ENCODE results near the gene ANKRD55. TPM values are rescaled to one million over a fixed set of nuclear protein-coding genes. Genes with fewer than 3 reads are reported as not detected.
"Not testable (repeated sequence)": the region's sequence is repeated elsewhere in the genome, so short reads cannot be mapped to it uniquely, and the experiment has no call there.

ANKRD55 gene
- total RNA-seq, 2 donors from 2014 or later: not detected

GRCh38 chr5:56212130-56212879 lies 20.8 kb downstream of the ANKRD55 start:
- Histone ChIP-seq H3K36me3 (no peaks in the 10 kb centered on the region), H3K9me3 (no peaks in the 10 kb centered on the region), H3K4me1 (no peaks in the 10 kb centered on the region), H3K27ac (no peak overlapping the region), H3K4me3 (no peak overlapping the region), H3K27me3 (no peaks in the 10 kb centered on the region), H3K9ac (ENCODE audit: low read depth in 2 of 2, low read length in 2 of 2) (no peak overlapping the region)
- intact Hi-C loops (cut with DNase I): loop anchor here (10.0 kb wide), 1 partner anchor 388 kb away; no protein-coding TSS in a partner anchor
- no peak for DNase-seq
- TF ChIP-seq CTCF (IDR thresholded peaks at IDR 0.05): no peak

GRCh38 chr5:56211298-56211865 lies 21.7 kb downstream of the ANKRD55 start:
- Histone ChIP-seq H3K36me3 (no peaks in the 10 kb centered on the region), H3K4me3 (no peak overlapping the region), H3K4me1 (no peaks in the 10 kb centered on the region), H3K27ac (no peak overlapping the region), H3K9me3 (no peaks in the 10 kb centered on the region), H3K27me3 (no peaks in the 10 kb centered on the region), H3K9ac (ENCODE audit: low read depth in 2 of 2, low read length in 2 of 2) (no peak overlapping the region)
- intact Hi-C loops (cut with DNase I): loop anchor here (10.0 kb wide), 1 partner anchor 387 kb away; no protein-coding TSS in a partner anchor
- no peak for TF ChIP-seq CTCF (IDR thresholded peaks at IDR 0.05)
- no peak for DNase-seq

DNA sequence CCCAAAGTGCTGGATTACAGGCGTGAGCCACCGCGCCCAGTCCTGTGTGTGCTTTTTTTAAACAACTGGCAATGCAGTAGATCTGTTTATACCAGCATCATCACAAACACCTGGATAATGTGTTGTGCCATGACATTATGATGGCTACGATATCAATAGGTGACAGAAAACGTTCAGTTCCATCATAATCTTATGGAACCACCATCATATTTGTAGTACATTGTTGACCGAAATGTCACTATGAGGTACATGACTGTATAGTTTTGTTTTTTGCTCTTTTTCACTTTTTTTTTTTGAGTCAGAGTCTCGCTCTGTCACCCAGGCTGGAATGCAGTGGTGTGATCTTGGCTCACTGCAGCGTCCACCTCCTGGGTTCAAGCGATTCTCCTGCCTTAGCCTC lies 24.4 kb downstream of the ANKRD55 start:
- H3K4me1 ChIP-seq: no peaks in the 10 kb centered on the region
- no peak for DNase-seq
- no peak overlapping the region for H3K9ac ChIP-seq (ENCODE audit: low read depth in 2 of 2, low read length in 2 of 2)
- H3K9me3 ChIP-seq: no peaks in the 10 kb centered on the region
- intact Hi-C loops (cut with DNase I): loop anchor here (10.0 kb wide), 1 partner anchor 234 kb away; no protein-coding TSS in a partner anchor
- no peak overlapping the region for H3K27ac ChIP-seq
- TF ChIP-seq CTCF (IDR thresholded peaks at IDR 0.05): no peak
- H3K36me3 ChIP-seq: no peaks in the 10 kb centered on the region
- no peaks in the 10 kb centered on the region for H3K27me3 ChIP-seq
- no peak overlapping the region for H3K4me3 ChIP-seq

- no peaks in the 10 kb centered on the region for H3K36me3 ChIP-seq
- no peak overlapping the region for H3K9ac ChIP-seq (ENCODE audit: low read depth in 2 of 2, low read length in 2 of 2)
- no peak for DNase-seq
- H3K27ac ChIP-seq: no peak overlapping the region
- intact Hi-C loops (cut with DNase I): loop anchor here (10.0 kb wide), 1 partner anchor 233 kb away; no protein-coding TSS in a partner anchor
- no peaks in the 10 kb centered on the region for H3K9me3 ChIP-seq
- no peak overlapping the region for H3K4me3 ChIP-seq
- no peaks in the 10 kb centered on the region for H3K4me1 ChIP-seq
- TF ChIP-seq CTCF (IDR thresholded peaks at IDR 0.05): no peak
- H3K27me3 ChIP-seq: no peaks in the 10 kb centered on the region
Observed at GRCh38 chr5:56207537-56207936, 25.6 kb downstream of the ANKRD55 start.

DNA sequence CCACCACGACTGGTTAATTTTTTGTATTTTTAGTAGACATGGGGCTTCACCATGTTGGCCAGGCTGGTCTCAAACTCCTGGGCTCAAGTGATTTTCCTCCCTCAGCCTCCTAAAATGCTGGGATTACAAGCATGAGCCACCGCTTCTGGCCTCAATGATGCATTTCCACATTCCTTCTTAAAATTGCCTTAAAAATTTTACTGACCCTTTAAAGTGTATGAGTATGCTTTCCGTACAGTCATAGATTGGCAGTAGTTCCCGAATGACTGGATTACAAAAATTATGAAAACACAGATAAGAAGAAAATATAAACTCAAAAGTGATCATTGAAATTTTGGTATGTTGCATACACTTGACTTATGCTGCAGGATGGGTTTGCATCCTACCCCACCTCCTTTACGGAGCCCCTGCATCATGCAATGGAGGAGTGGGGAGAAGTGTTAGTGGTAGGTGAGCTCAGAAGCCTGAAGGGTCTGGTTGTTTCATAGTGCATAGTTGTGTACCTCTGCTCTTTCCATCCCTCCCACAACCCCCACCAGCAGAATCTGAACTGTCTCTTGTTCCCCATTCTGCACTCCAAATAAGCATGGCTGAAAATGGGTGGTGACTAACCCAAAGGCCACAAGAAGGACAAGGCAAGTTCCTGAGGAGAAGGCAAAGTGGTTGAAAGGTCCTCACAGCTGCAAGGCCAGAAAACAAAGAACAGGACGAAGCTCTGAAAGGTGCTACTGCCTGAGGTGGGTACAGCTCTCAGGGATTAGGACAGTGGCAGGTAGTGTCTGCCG lies 26.8 kb downstream of the ANKRD55 start:
- Histone ChIP-seq H3K27ac (no peak overlapping the region), H3K9me3 (no peaks in the 10 kb centered on the region), H3K4me1 (no peaks in the 10 kb centered on the region), H3K9ac (ENCODE audit: low read depth in 2 of 2, low read length in 2 of 2) (no peak overlapping the region), H3K4me3 (no peak overlapping the region), H3K27me3 (no peaks in the 10 kb centered on the region), H3K36me3 (no peaks in the 10 kb centered on the region)
- no peak for DNase-seq
- TF ChIP-seq CTCF (IDR thresholded peaks at IDR 0.05): no peak
- intact Hi-C loops (cut with DNase I): loop anchor here (10.0 kb wide), 1 partner anchor 232 kb away; no protein-coding TSS in a partner anchor

DNA sequence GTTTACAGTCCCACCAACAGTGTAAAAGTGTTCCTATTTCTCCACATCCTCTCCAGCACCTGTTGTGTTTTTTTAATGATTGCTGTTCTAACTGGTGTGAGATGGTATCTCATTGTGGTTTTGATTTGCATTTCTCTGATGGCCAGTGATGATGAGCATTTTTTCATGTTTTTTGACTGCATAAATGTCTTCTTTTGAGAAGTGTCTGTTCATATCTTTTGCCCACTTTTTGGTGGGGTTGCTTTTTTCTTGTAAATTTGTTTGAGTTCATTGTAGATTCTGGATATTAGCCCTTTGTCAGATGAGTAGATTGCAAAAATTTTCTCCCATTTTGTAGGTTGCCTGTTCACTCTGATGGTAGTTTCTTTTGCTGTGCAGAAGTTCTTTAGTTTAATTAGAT lies 29.2 kb downstream of the ANKRD55 start:
- H3K27me3 ChIP-seq; H3K9ac ChIP-seq (ENCODE audit: low read depth in 2 of 2, low read length in 2 of 2); H3K4me1 ChIP-seq; H3K36me3 ChIP-seq; H3K4me3 ChIP-seq; DNase-seq; H3K9me3 ChIP-seq; H3K27ac ChIP-seq: not testable (repeated sequence)
- intact Hi-C loops (cut with DNase I): loop anchor here (10.0 kb wide), 1 partner anchor 229 kb away; no protein-coding TSS in a partner anchor

All from colonic mucosa (tissue), 4 donors.